RWPE1 (cell line): ENCODE results near the gene HTR3A.

Experiments used
- CTCF ChIA-PET: fragments of 350-600 bp; sonication (Branson Sonifier 250); formaldehyde crosslinking; extraction: SDS; loops from one replicate; lab custom pipeline; 2021; lab: Yijun Ruan, JAX
- POLR2A ChIA-PET: fragments of 400-600 bp; formaldehyde crosslinking; extraction: SDS; loops from one replicate; lab custom pipeline; 2020; ENCODE audit warnings: antibody characterized with exemption; ENCODE audit not compliant: low non-redundant PET; lab: Yijun Ruan, JAX
- DNase-seq: peaks from one replicate; pipeline ENCODE4 v3.0.0; 2012; ENCODE audit warnings: low spot score
- H3K27ac ChIP-seq: fragments of 450-650 bp; 2 replicates; pipeline ENCODE4 v1.5.1; 2017
- CTCF ChIP-seq: fragments of 450-650 bp; conservative IDR thresholded peaks from 2 replicates; pipeline ENCODE4 v1.5.1; 2017; ENCODE audit warnings: low read depth, mild to moderate bottlenecking

Gene HTR3A

GRCh38 chr11:114027926-114028325, 53.0 kb downstream of the HTR3A start:
- no peak overlapping the region for H3K27ac ChIP-seq
- POLR2A ChIA-PET, result no interaction called here
- DNase-seq, result no peak
- no peak for TF ChIP-seq CTCF
- CTCF ChIA-PET, result interaction anchor here (0.6 to 6.8 kb wide), 4 partner anchors 9 to 241 kb away, joined by 3 to 49 read pairs (median 6); no protein-coding TSS in a partner anchor

DNA sequence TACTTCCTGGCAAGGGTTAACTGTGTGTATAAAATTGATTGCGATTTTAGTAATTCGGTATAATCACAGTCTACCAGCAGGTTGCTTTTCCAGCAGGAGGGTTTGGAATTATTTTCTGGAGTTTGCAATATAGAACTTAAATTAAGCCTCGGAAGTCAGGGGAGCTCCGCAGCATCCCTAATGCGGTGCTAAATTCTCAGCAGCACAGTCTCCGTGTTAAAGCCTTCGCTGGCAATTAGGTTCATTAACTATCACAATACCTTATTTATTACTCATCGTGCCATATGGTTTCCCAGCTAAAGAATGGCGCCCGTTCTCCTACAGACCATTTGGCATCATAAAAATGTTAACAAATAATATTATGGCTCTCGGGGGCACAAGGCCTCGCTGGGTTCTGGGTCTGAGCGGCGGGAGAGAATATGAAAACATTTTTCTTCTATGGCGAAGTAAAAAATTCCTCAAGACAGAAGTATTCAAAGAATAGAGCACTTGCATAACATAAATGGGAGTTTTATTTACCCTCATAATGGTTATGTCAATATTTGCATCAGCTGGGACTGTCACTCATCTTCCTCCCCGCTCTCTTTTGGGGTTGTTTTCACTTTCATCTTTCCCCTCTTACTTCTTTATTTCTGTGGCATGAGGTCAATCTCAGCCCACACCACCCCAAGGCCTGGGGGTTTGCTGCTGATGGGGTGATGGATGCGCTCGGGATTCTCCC, 56.5 kb downstream of the HTR3A start:
- ChIA-PET CTCF (interaction anchor here (6.8 kb wide), 1 partner anchor 230 kb away, joined by 49 read pairs; no protein-coding TSS in a partner anchor), POLR2A (no interaction called here)
- no peak for DNase-seq
- no peak overlapping the region for H3K27ac ChIP-seq
- no peak for TF ChIP-seq CTCF

- no peak for TF ChIP-seq CTCF
- ChIA-PET POLR2A (no interaction called here), CTCF (interaction anchor here (6.8 kb wide), 1 partner anchor 230 kb away, joined by 49 read pairs; no protein-coding TSS in a partner anchor)
- no peak overlapping the region for H3K27ac ChIP-seq
- DNase-seq, result no peak
Measured at GRCh38 chr11:114031967-114032320, 57.0 kb downstream of the HTR3A start.

DNA sequence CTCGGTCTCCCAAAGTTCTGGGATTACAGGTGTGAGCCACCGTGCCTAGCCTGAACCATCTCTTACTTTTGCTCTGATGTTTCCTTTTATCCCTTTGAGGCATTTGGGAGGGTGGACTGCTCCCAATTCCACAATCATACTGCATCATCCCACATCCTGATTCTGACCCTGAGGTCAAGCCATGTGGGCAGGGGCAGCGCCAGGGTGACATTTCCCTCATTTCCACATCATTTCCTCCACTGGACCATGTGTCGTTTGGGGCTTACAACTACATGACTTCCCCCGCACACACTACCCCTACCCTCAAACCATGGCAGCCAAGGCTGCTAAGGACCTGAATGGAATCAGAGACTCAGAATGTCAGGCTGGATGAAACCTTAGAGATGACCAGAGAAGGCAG, 58.2 kb downstream of the HTR3A start:
- DNase-seq, result no peak
- ChIA-PET POLR2A (no interaction called here), CTCF (interaction anchor here (0.7 to 1.1 kb wide), 2 partner anchors 228 to 1504 kb away, joined by 3 read pairs; no protein-coding TSS in a partner anchor)
- TF ChIP-seq CTCF, result no peak
- H3K27ac ChIP-seq, result no peak overlapping the region

GRCh38 chr11:114033572-114033971, 58.7 kb downstream of the HTR3A start:
- no peak for TF ChIP-seq CTCF
- CTCF ChIA-PET, result interaction anchor here (0.7 to 7.8 kb wide), 2 partner anchors 228 to 1504 kb away, joined by 3 to 97 read pairs; no protein-coding TSS in a partner anchor
- POLR2A ChIA-PET, result no interaction called here
- no peak for DNase-seq
- H3K27ac ChIP-seq, result no peak overlapping the region

GRCh38 chr11:114034956-114035355, 60.0 kb downstream of the HTR3A start:
- no peak for TF ChIP-seq CTCF
- H3K27ac ChIP-seq, result no peak overlapping the region
- no peak for DNase-seq
- ChIA-PET CTCF (interaction anchor here (0.6 to 7.8 kb wide), 5 partner anchors 10 to 227 kb away, joined by 3 to 97 read pairs (median 4); no protein-coding TSS in a partner anchor), POLR2A (no interaction called here)
